Measurements from ENCODE around the gene SMU1. TPM values are rescaled to one million over a fixed set of nuclear protein-coding genes. Genes with fewer than 3 reads are reported as not detected.

The SMU1 gene
- total RNA-seq, 2 experiments from 2014 or later, result 22.0 to 27.9 TPM

- Histone ChIP-seq H3K9me2 (ENCODE audit: insufficient read depth, low read length) (no peaks in the 10 kb centered on the region), H3K27ac (ENCODE audit: low read depth, low read length, poor library complexity, severe bottlenecking) (no peak overlapping the region), H3K4me2 (ENCODE audit: low read length) (no peak overlapping the region), H4K20me1 (ENCODE audit: insufficient read depth, low read length) (no peaks in the 10 kb centered on the region), H3K9me3 (ENCODE audit: low read length) (no peaks in the 10 kb centered on the region), H3K36me3 (ENCODE audit: insufficient read depth, low read length) (peaks cover 14% of the 10 kb centered on the region; the same call in 1 of the 2 replicates), H3K4me1 (ENCODE audit: insufficient read depth, low read length, poor library complexity, severe bottlenecking) (peaks cover 18% of the 10 kb centered on the region), H2AFZ (ENCODE audit: low read length) (no peak overlapping the region), H3K79me2 (ENCODE audit: insufficient read depth, low read depth, low read length) (no peaks in the 10 kb centered on the region), H3K4me3 (ENCODE audit: low read depth, low read length, poor library complexity, severe bottlenecking) (no peak overlapping the region)
- ChIA-PET CTCF (ENCODE audit: unreplicated experiment) (interaction anchor here (1.6 kb wide), 1 partner anchor 9 kb away, joined by 4 read pairs; no protein-coding TSS in a partner anchor), POLR2A (interaction anchor here (2.0 kb wide), 1 partner anchor 40 kb away, joined by 5 read pairs; no protein-coding TSS in a partner anchor)
- no TSS peak for BruUV-seq (replicated peaks)
- no peak for TF ChIP-seq EZH2phosphoT487 (IDR thresholded peaks at IDR 0.05; ENCODE audit: borderline replicate concordance, low read depth, low read length)
- no peak for TF ChIP-seq CTCF (conservative IDR thresholded peaks at IDR 0.05; ENCODE audit: low read length)
- DNase-seq (ENCODE audit: low spot score), result no peak
- intact Hi-C loops (cut with micrococcal nuclease; ENCODE audit: unreplicated experiment), result no loop called here
Observed at GRCh38 chr9:33120620-33121019, 44.1 kb upstream of the SMU1 start.

DNA sequence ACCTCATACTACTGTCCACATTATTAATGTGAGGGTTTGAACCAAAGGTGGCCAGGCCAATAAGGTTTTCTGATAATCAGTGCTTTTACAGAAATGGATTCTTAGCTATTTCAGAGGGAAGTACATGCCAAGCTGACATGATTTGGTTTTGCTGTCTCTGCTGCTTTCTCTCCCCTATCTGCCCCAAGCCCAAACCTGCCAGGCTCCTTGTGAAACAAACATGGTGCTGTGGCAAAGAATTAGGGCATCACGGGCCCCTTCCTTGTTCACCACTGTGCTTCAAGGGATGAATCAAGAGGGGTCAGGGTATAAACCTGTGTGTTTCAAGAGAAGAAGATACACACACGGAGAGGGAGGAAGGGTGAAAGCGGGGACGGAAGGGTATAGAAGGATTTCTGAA lies 41.3 kb upstream of the SMU1 start:
- H3K4me1 ChIP-seq (ENCODE audit: insufficient read depth, low read length, poor library complexity, severe bottlenecking), result peaks cover 7% of the 10 kb centered on the region
- peaks cover 30% of the 10 kb centered on the region; the same call in 1 of the 2 replicates for H3K36me3 ChIP-seq (ENCODE audit: insufficient read depth, low read length)
- POLR2A ChIA-PET, result no interaction called here
- no peak overlapping the region for H2AFZ ChIP-seq (ENCODE audit: low read length)
- TF ChIP-seq CTCF (conservative IDR thresholded peaks at IDR 0.05; ENCODE audit: low read length) (no peak), EZH2phosphoT487 (IDR thresholded peaks at IDR 0.05; ENCODE audit: borderline replicate concordance, low read depth, low read length) (no peak)
- no peaks in the 10 kb centered on the region for H3K9me3 ChIP-seq (ENCODE audit: low read length)
- H4K20me1 ChIP-seq (ENCODE audit: insufficient read depth, low read length), result no peaks in the 10 kb centered on the region
- intact Hi-C loops (cut with micrococcal nuclease; ENCODE audit: unreplicated experiment), result no loop called here
- no peaks in the 10 kb centered on the region for H3K9me2 ChIP-seq (ENCODE audit: insufficient read depth, low read length)
- no peak overlapping the region for H3K27ac ChIP-seq (ENCODE audit: low read depth, low read length, poor library complexity, severe bottlenecking)
- H3K4me3 ChIP-seq (ENCODE audit: low read depth, low read length, poor library complexity, severe bottlenecking), result no peak overlapping the region
- BruUV-seq (replicated peaks), result no TSS peak
- no peak overlapping the region for H3K4me2 ChIP-seq (ENCODE audit: low read length)
- CTCF ChIA-PET (ENCODE audit: unreplicated experiment), result no interaction called here
- no peak for DNase-seq (ENCODE audit: low spot score)
- H3K79me2 ChIP-seq (ENCODE audit: insufficient read depth, low read depth, low read length), result no peaks in the 10 kb centered on the region

GRCh38 chr9:33117306-33117705 lies 40.8 kb upstream of the SMU1 start:
- intact Hi-C loops (cut with micrococcal nuclease; ENCODE audit: unreplicated experiment), result no loop called here
- DNase-seq (ENCODE audit: low spot score), result no peak
- H3K9me2 ChIP-seq (ENCODE audit: insufficient read depth, low read length), result no peaks in the 10 kb centered on the region
- H3K9me3 ChIP-seq (ENCODE audit: low read length), result no peaks in the 10 kb centered on the region
- H3K4me3 ChIP-seq (ENCODE audit: low read depth, low read length, poor library complexity, severe bottlenecking), result no peak overlapping the region
- H3K4me1 ChIP-seq (ENCODE audit: insufficient read depth, low read length, poor library complexity, severe bottlenecking), result peaks cover 7% of the 10 kb centered on the region
- no peaks in the 10 kb centered on the region for H3K79me2 ChIP-seq (ENCODE audit: insufficient read depth, low read depth, low read length)
- BruUV-seq (replicated peaks), result no TSS peak
- H3K4me2 ChIP-seq (ENCODE audit: low read length), result no peak overlapping the region
- ChIA-PET POLR2A (no interaction called here), CTCF (ENCODE audit: unreplicated experiment) (no interaction called here)
- TF ChIP-seq EZH2phosphoT487 (IDR thresholded peaks at IDR 0.05; ENCODE audit: borderline replicate concordance, low read depth, low read length), result no peak
- no peak for TF ChIP-seq CTCF (conservative IDR thresholded peaks at IDR 0.05; ENCODE audit: low read length)
- peaks cover 32% of the 10 kb centered on the region; the same call in 1 of the 2 replicates for H3K36me3 ChIP-seq (ENCODE audit: insufficient read depth, low read length)
- no peak overlapping the region for H2AFZ ChIP-seq (ENCODE audit: low read length)
- no peaks in the 10 kb centered on the region for H4K20me1 ChIP-seq (ENCODE audit: insufficient read depth, low read length)
- H3K27ac ChIP-seq (ENCODE audit: low read depth, low read length, poor library complexity, severe bottlenecking), result no peak overlapping the region

Measured in OCI-LY7 (cell line).